Measurements from ENCODE around the gene MSH6.

The MSH6 gene

DNA sequence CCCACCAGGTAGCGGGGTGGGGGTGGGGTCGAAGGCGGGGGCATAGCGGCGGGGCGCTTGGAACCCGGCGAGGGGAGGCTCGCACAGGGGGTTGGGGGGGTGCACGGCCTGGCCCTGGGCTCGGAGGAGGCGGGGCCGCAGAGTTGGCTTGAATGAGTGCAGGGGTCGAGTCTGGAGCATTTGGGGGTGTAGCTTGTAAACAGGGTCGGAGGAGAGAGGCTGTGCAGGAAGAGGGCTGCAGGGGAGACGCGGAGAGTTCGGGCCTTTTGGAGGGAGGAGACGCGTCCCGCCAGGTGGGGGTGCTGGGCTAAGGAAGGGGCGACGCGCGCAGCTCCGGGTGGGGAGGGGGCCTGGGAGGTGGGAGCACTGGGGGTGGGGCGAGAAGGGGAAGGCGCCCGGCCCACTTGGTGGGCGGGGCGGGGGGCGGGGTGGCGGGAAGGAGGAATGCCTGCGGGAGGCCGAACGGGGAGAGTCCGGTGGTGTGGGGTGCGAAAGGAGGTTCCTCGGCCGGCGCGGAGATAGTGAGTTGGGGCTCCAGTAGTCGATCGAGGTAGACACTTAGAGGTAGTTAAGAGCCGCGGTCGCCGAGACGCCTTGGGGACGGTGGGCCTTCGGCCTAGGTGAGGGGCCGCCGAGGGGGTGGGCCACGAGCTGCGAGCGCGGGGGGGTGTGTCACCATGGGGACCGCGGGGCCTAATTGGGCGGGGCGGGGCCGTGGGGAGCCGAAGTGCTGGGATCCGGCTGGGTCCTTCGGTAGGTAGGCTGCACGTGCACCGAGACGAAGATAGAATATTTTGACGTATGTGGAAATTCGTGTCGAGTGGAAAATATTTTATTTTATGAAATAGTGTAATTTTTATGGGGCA lies 774 bp downstream of the MSH6 start:
- H3K36me3 ChIP-seq (ENCODE audit: insufficient read depth, low read length): no peaks in the 10 kb centered on the region
- no peaks in the 10 kb centered on the region for H3K27me3 ChIP-seq (ENCODE audit: control insufficient read depth in 1 of 2, insufficient read depth in 2 of 2, low read length in 2 of 2)
- H3K27ac ChIP-seq (ENCODE audit: low read depth, low read length): peak overlapping the region; percentile 93
- peak overlapping the region; percentile 78 to 92 for H3K4me3 ChIP-seq (ENCODE audit: low read depth in 1 of 2, low read length in 2 of 2)
- peaks cover 4% of the 10 kb centered on the region for H3K4me1 ChIP-seq (ENCODE audit: insufficient read depth, low read length)
- H3K9ac ChIP-seq (ENCODE audit: low read length): peak overlapping the region; percentile 53
- no peaks in the 10 kb centered on the region for H3K9me3 ChIP-seq (ENCODE audit: low read length)

DNA sequence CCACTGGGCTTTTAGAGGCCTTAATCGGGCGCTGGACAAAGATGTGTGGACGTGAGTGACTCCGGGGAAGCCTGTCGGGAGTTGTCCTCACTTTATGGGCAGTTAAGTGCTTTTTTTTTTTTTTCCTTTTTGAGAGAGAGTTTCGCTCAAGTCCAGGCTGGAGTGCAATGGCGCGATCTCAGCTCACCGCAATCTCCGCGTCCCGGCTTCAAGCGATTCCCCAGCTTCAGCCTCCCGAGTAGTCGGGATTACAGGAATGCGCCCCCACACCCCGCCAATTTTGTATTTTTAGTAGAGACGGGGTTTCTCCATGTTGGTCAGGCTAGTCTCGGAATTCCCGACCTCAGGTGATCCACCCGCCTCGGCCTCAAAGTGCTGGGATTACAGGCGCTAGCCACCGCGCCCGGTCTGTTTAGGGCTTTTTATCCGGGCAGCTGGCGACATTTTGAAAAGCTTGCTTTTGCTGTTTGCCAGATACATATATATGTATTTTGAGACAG lies 1.5 kb downstream of the MSH6 start:
- no peaks in the 10 kb centered on the region for H3K27me3 ChIP-seq (ENCODE audit: control insufficient read depth in 1 of 2, insufficient read depth in 2 of 2, low read length in 2 of 2)
- no peaks in the 10 kb centered on the region for H3K9me3 ChIP-seq (ENCODE audit: low read length)
- H3K36me3 ChIP-seq (ENCODE audit: insufficient read depth, low read length): no peaks in the 10 kb centered on the region
- peak overlapping the region; percentile 68 for H3K27ac ChIP-seq (ENCODE audit: low read depth, low read length)
- H3K4me1 ChIP-seq (ENCODE audit: insufficient read depth, low read length): peaks cover 4% of the 10 kb centered on the region
- H3K9ac ChIP-seq (ENCODE audit: low read length): no peak overlapping the region
- peak overlapping the region; percentile 54 to 61 for H3K4me3 ChIP-seq (ENCODE audit: low read depth in 1 of 2, low read length in 2 of 2)

DNA sequence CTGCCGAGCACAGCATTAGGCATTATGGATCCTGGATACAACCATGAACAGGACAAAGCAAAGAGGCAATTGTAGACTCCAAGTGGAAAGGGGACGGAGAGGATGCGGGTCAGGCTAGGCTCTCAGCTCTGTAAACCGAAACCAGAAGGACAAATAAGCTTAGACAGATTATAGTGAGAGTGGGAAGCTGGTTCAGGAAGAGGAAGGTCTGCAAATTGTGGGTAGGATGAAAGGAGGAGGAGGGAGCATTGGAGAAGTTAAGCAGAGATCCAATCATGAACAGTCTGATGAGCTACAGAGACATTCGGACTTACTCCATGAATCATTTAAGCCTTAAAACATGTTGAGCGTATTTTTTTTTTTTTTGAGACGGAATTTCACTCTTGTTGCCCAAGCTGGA lies 3.0 kb downstream of the MSH6 start:
- no peak overlapping the region for H3K4me3 ChIP-seq (ENCODE audit: low read depth in 1 of 2, low read length in 2 of 2)
- no peaks in the 10 kb centered on the region for H3K36me3 ChIP-seq (ENCODE audit: insufficient read depth, low read length)
- H3K9me3 ChIP-seq (ENCODE audit: low read length): no peaks in the 10 kb centered on the region
- peaks cover 4% of the 10 kb centered on the region for H3K4me1 ChIP-seq (ENCODE audit: insufficient read depth, low read length)
- no peaks in the 10 kb centered on the region for H3K27me3 ChIP-seq (ENCODE audit: control insufficient read depth in 1 of 2, insufficient read depth in 2 of 2, low read length in 2 of 2)
- no peak overlapping the region for H3K27ac ChIP-seq (ENCODE audit: low read depth, low read length)
- H3K9ac ChIP-seq (ENCODE audit: low read length): no peak overlapping the region

DNA sequence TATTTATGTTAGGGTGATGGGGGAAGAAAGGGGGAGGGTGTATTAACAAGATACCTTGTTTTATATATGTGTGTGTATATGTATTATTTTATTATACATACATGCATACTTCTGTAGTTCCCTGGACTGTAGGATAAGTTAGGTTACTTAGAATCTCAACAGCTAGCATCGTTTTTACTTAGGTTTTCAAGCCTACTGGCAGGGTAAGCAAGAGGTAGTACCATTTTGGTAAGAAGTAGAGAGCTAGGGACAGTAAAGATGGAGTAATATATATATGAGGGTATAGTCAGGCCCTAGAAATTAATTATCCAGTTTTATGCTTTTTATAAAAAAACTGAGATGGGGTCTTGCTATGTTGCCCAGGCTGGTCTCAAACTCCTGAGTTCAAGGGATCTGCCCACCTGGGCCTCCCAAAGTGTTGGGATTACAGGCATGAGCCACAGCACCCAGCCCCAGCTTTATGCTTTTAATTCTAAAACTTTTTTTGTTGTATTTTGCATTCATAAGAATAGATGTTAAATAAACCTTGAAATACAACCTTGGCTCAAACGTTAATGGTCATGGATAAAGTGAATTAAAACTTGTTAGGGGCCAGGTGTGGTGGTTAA lies 13.2 kb downstream of the MSH6 start:
- H3K27me3 ChIP-seq (ENCODE audit: control insufficient read depth in 1 of 2, insufficient read depth in 2 of 2, low read length in 2 of 2): no peaks in the 10 kb centered on the region
- peaks cover 46% of the 10 kb centered on the region for H3K36me3 ChIP-seq (ENCODE audit: insufficient read depth, low read length)
- no peak overlapping the region for H3K4me3 ChIP-seq (ENCODE audit: low read depth in 1 of 2, low read length in 2 of 2)
- H3K9ac ChIP-seq (ENCODE audit: low read length): no peak overlapping the region
- no peak overlapping the region for H3K27ac ChIP-seq (ENCODE audit: low read depth, low read length)
- no peaks in the 10 kb centered on the region for H3K9me3 ChIP-seq (ENCODE audit: low read length)
- no peaks in the 10 kb centered on the region for H3K4me1 ChIP-seq (ENCODE audit: insufficient read depth, low read length)

DNA sequence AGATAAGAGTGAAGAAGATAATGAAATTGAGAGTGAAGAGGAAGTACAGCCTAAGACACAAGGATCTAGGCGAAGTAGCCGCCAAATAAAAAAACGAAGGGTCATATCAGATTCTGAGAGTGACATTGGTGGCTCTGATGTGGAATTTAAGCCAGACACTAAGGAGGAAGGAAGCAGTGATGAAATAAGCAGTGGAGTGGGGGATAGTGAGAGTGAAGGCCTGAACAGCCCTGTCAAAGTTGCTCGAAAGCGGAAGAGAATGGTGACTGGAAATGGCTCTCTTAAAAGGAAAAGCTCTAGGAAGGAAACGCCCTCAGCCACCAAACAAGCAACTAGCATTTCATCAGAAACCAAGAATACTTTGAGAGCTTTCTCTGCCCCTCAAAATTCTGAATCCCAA lies 15.7 kb downstream of the MSH6 start:
- no peaks in the 10 kb centered on the region for H3K4me1 ChIP-seq (ENCODE audit: insufficient read depth, low read length)
- no peak overlapping the region for H3K9ac ChIP-seq (ENCODE audit: low read length)
- H3K27ac ChIP-seq (ENCODE audit: low read depth, low read length): no peak overlapping the region
- H3K27me3 ChIP-seq (ENCODE audit: control insufficient read depth in 1 of 2, insufficient read depth in 2 of 2, low read length in 2 of 2): no peaks in the 10 kb centered on the region
- no peak overlapping the region for H3K4me3 ChIP-seq (ENCODE audit: low read depth in 1 of 2, low read length in 2 of 2)
- peaks cover 70% of the 10 kb centered on the region for H3K36me3 ChIP-seq (ENCODE audit: insufficient read depth, low read length)
- no peaks in the 10 kb centered on the region for H3K9me3 ChIP-seq (ENCODE audit: low read length)

DNA sequence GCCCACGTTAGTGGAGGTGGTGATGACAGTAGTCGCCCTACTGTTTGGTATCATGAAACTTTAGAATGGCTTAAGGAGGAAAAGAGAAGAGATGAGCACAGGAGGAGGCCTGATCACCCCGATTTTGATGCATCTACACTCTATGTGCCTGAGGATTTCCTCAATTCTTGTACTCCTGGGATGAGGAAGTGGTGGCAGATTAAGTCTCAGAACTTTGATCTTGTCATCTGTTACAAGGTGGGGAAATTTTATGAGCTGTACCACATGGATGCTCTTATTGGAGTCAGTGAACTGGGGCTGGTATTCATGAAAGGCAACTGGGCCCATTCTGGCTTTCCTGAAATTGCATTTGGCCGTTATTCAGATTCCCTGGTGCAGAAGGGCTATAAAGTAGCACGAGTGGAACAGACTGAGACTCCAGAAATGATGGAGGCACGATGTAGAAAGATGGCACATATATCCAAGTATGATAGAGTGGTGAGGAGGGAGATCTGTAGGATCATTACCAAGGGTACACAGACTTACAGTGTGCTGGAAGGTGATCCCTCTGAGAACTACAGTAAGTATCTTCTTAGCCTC lies 16.2 kb downstream of the MSH6 start:
- H3K9me3 ChIP-seq (ENCODE audit: low read length): no peaks in the 10 kb centered on the region
- H3K4me1 ChIP-seq (ENCODE audit: insufficient read depth, low read length): no peaks in the 10 kb centered on the region
- no peaks in the 10 kb centered on the region for H3K27me3 ChIP-seq (ENCODE audit: control insufficient read depth in 1 of 2, insufficient read depth in 2 of 2, low read length in 2 of 2)
- no peak overlapping the region for H3K9ac ChIP-seq (ENCODE audit: low read length)
- H3K36me3 ChIP-seq (ENCODE audit: insufficient read depth, low read length): peaks cover 75% of the 10 kb centered on the region
- no peak overlapping the region for H3K27ac ChIP-seq (ENCODE audit: low read depth, low read length)
- no peak overlapping the region for H3K4me3 ChIP-seq (ENCODE audit: low read depth in 1 of 2, low read length in 2 of 2)

DNA sequence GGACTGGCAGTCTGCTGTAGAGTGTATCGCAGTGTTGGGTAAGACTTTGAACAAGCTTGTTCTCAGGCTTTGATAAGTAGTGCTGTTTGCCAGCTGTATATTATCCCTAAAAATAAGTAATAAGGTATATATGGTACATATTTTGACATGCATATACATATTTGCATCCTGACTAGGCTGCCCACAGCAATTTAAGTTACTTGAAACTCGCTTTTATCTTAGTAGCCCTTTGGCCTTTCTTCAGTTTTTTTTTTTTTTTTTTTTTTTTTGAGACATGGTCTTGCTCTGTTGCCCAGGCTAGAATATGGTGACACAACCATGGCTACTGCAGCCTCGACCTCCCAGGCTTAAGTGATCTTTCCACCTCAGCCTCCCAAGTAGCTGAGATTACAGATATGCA lies 18.2 kb downstream of the MSH6 start:
- H3K9me3 ChIP-seq (ENCODE audit: low read length): no peaks in the 10 kb centered on the region
- no peaks in the 10 kb centered on the region for H3K27me3 ChIP-seq (ENCODE audit: control insufficient read depth in 1 of 2, insufficient read depth in 2 of 2, low read length in 2 of 2)
- no peak overlapping the region for H3K27ac ChIP-seq (ENCODE audit: low read depth, low read length)
- H3K4me1 ChIP-seq (ENCODE audit: insufficient read depth, low read length): no peaks in the 10 kb centered on the region
- peaks cover 85% of the 10 kb centered on the region for H3K36me3 ChIP-seq (ENCODE audit: insufficient read depth, low read length)
- no peak overlapping the region for H3K4me3 ChIP-seq (ENCODE audit: low read depth in 1 of 2, low read length in 2 of 2)
- H3K9ac ChIP-seq (ENCODE audit: low read length): no peak overlapping the region

DNA sequence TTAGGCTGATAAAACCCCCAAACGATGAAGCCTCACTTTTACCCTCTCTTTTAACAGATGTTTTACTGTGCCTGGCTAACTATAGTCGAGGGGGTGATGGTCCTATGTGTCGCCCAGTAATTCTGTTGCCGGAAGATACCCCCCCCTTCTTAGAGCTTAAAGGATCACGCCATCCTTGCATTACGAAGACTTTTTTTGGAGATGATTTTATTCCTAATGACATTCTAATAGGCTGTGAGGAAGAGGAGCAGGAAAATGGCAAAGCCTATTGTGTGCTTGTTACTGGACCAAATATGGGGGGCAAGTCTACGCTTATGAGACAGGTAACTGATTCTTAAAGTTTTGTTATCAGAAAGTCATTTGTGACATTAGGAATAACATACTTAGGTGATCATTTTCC lies 20.4 kb downstream of the MSH6 start:
- Histone ChIP-seq H3K4me3 (ENCODE audit: low read depth in 1 of 2, low read length in 2 of 2) (no peak overlapping the region), H3K9ac (ENCODE audit: low read length) (no peak overlapping the region), H3K27ac (ENCODE audit: low read depth, low read length) (no peak overlapping the region), H3K36me3 (ENCODE audit: insufficient read depth, low read length) (peaks cover 93% of the 10 kb centered on the region), H3K27me3 (ENCODE audit: control insufficient read depth in 1 of 2, insufficient read depth in 2 of 2, low read length in 2 of 2) (no peaks in the 10 kb centered on the region), H3K4me1 (ENCODE audit: insufficient read depth, low read length) (no peaks in the 10 kb centered on the region), H3K9me3 (ENCODE audit: low read length) (no peaks in the 10 kb centered on the region)

DNA sequence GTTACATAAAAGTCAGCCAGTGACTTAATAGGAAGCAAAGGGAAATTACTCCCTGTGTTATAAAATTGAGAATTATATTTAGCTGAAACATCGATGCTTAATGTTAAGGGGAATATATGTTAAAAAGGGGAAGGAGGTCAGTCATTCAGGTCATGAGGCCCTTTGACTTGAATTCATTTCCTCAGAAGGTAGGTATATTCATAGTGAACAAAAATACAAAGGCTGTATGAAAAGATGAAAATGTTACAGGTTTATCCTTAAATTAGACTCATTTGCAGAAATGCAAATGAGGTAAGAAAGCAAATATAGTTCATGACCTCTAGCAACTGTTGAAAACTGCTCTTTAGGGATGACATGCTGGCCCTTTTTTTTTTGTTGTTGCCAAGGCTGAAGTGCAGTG lies 20.8 kb downstream of the MSH6 start:
- Histone ChIP-seq H3K27me3 (ENCODE audit: control insufficient read depth in 1 of 2, insufficient read depth in 2 of 2, low read length in 2 of 2) (no peaks in the 10 kb centered on the region), H3K4me1 (ENCODE audit: insufficient read depth, low read length) (no peaks in the 10 kb centered on the region), H3K4me3 (ENCODE audit: low read depth in 1 of 2, low read length in 2 of 2) (no peak overlapping the region), H3K36me3 (ENCODE audit: insufficient read depth, low read length) (peaks cover 93% of the 10 kb centered on the region), H3K27ac (ENCODE audit: low read depth, low read length) (no peak overlapping the region), H3K9me3 (ENCODE audit: low read length) (no peaks in the 10 kb centered on the region), H3K9ac (ENCODE audit: low read length) (no peak overlapping the region)

DNA sequence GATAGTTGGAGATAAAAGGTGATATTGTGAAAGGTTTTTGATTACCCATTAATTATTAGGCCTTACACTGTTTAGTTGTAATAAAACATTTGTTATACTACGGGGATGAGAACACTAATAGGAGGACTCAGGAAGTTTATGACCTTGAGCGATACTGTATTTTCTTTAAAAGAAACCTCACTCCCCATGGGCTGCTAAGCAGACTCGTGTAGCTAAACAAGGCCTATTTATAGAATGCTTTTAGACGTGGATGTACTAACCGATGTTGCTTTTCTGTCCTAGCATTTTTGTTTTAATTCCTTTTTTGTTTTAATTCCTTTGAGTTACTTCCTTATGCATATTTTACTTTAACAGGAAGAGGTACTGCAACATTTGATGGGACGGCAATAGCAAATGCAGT lies 22.9 kb downstream of the MSH6 start:
- Histone ChIP-seq H3K4me1 (ENCODE audit: insufficient read depth, low read length) (no peaks in the 10 kb centered on the region), H3K27ac (ENCODE audit: low read depth, low read length) (no peak overlapping the region), H3K36me3 (ENCODE audit: insufficient read depth, low read length) (peaks cover 91% of the 10 kb centered on the region), H3K9ac (ENCODE audit: low read length) (no peak overlapping the region), H3K9me3 (ENCODE audit: low read length) (no peaks in the 10 kb centered on the region), H3K4me3 (ENCODE audit: low read depth in 1 of 2, low read length in 2 of 2) (no peak overlapping the region), H3K27me3 (ENCODE audit: control insufficient read depth in 1 of 2, insufficient read depth in 2 of 2, low read length in 2 of 2) (no peaks in the 10 kb centered on the region)

DNA sequence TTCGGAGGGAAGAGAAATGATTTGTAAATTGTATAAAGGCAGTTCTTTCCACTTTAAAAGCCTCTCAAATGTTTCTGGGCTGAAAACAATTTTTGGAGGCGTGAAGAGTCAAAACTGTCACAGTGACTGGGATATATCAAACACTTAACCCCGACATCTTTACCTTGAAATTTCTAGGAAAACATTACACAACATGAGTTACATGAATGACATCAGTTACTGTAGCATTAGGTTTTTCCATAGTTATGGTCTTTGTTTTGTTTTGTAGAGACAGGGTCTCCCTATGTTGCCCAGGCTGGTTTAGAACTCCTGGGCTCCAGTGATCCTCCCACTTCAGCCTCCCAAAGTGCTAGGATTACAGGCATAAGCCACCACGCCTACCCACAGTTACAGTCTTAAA lies 25.7 kb downstream of the MSH6 start:
- Histone ChIP-seq H3K4me1 (ENCODE audit: insufficient read depth, low read length) (peaks cover 13% of the 10 kb centered on the region), H3K4me3 (ENCODE audit: low read depth in 1 of 2, low read length in 2 of 2) (no peak overlapping the region), H3K27me3 (ENCODE audit: control insufficient read depth in 1 of 2, insufficient read depth in 2 of 2, low read length in 2 of 2) (no peaks in the 10 kb centered on the region), H3K9me3 (ENCODE audit: low read length) (no peaks in the 10 kb centered on the region), H3K36me3 (ENCODE audit: insufficient read depth, low read length) (peaks cover 75% of the 10 kb centered on the region), H3K9ac (ENCODE audit: low read length) (no peak overlapping the region), H3K27ac (ENCODE audit: low read depth, low read length) (no peak overlapping the region)
